Neural crest cell (in vitro differentiated cells): ENCODE results near the gene P3H1. TPM values are rescaled to one million over a fixed set of nuclear protein-coding genes. Genes with fewer than 3 reads are reported as not detected.

Source experiments
- DNase-seq: peaks from one replicate; pipeline ENCODE4 v3.0.0; 2021; ENCODE audit warnings: low read depth, mixed read lengths, low spot score
- H3K27ac Mint-ChIP-seq: one replicate; pipeline ENCODE4 v1.8.0; 2021; ENCODE audit warnings: mild to moderate bottlenecking, mixed read lengths; ENCODE audit not compliant: unreplicated experiment
- H3K27me3 Mint-ChIP-seq: 2 replicates; pipeline ENCODE4 v1.8.0; 2021; ENCODE audit warnings: low read depth, mild to moderate bottlenecking, mixed read lengths
- H3K36me3 Mint-ChIP-seq: 2 replicates; pipeline ENCODE4 v1.8.0; 2021; ENCODE audit warnings: low read depth, mild to moderate bottlenecking, mixed read lengths
- H3K4me1 Mint-ChIP-seq: 2 replicates; pipeline ENCODE4 v1.8.0; 2021; ENCODE audit warnings: mixed read lengths
- H3K4me3 Mint-ChIP-seq: one replicate; pipeline ENCODE4 v1.8.0; 2021; ENCODE audit warnings: mild to moderate bottlenecking, mixed read lengths
- H3K9me3 Mint-ChIP-seq: 2 replicates; pipeline ENCODE4 v1.8.0; 2021; ENCODE audit warnings: mixed read lengths
- total RNA-seq: library from RNA; stranded (reverse); gene quantifications from 2 replicates; pipeline ENCODE4 v1.2.1, GENCODE V29; 2021
- TF ChIP-seq, protein P1 (sequence below): fragments of 200-600 bp; sonication (generic); conservative IDR thresholded peaks from 2 replicates; pipeline ENCODE4 v1.5.0; 2021; ENCODE audit warnings: antibody characterized with exemption, mild to moderate bottlenecking

Gene P3H1
- total RNA-seq, 1 donor from 2014 or later = 88.6 TPM

DNA sequence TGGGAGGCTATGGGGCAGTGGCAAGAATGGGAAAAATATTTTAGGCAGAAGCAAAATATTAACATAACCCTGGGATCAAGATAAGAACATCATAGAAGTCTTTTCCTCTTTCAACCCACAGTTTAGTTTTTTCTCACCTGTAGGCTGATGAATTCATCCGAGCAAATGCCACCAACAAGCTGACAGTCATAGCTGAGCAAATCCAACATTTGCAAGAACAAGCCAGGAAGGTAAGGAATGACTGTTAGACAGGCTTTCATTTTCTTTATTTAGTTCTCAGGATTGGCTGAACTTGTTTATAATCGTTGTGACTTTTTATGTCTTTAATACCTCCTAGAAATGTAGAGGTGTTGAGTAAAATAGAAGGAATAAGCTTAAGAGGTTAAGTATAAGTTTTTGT lies 6.6 kb upstream of the P3H1 start:
- Mint-ChIP-seq H3K27ac (no peak overlapping the region), H3K36me3 (peaks cover 12% of the 10 kb centered on the region), H3K4me1 (peaks cover 17% of the 10 kb centered on the region), H3K9me3 (no peaks in the 10 kb centered on the region), H3K27me3 (no peaks in the 10 kb centered on the region), H3K4me3 (no peak overlapping the region)
- TF ChIP-seq, protein P1, sequence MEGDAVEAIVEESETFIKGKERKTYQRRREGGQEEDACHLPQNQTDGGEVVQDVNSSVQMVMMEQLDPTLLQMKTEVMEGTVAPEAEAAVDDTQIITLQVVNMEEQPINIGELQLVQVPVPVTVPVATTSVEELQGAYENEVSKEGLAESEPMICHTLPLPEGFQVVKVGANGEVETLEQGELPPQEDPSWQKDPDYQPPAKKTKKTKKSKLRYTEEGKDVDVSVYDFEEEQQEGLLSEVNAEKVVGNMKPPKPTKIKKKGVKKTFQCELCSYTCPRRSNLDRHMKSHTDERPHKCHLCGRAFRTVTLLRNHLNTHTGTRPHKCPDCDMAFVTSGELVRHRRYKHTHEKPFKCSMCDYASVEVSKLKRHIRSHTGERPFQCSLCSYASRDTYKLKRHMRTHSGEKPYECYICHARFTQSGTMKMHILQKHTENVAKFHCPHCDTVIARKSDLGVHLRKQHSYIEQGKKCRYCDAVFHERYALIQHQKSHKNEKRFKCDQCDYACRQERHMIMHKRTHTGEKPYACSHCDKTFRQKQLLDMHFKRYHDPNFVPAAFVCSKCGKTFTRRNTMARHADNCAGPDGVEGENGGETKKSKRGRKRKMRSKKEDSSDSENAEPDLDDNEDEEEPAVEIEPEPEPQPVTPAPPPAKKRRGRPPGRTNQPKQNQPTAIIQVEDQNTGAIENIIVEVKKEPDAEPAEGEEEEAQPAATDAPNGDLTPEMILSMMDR = no peak
- no peak for DNase-seq

DNA sequence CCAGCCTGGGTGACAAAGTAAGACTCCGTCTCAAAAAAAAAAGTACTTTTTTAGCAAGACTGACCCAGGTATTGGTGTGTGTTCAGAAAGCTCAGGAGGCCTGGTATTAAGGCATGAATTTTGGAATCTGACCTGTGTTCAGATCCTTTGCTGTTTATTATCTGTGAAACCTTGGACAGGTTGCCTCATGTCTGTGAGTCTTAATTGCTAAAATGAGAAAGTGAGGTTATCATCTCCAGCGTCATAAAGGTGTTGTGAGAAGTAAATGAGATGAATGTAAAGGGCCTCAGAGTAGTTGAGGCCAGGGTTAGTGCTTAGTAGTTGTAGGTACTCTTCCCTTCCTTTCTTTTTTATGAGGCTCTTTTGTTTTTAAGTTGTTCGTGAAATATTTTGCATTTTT lies 3.0 kb upstream of the P3H1 start:
- Mint-ChIP-seq H3K9me3 (no peaks in the 10 kb centered on the region), H3K36me3 (peaks cover 5% of the 10 kb centered on the region), H3K4me3 (peak overlapping the region; percentile 60), H3K4me1 (peaks cover 26% of the 10 kb centered on the region), H3K27me3 (no peaks in the 10 kb centered on the region), H3K27ac (no peak overlapping the region)
- DNase-seq = no peak
- TF ChIP-seq, protein P1 = no peak

DNA sequence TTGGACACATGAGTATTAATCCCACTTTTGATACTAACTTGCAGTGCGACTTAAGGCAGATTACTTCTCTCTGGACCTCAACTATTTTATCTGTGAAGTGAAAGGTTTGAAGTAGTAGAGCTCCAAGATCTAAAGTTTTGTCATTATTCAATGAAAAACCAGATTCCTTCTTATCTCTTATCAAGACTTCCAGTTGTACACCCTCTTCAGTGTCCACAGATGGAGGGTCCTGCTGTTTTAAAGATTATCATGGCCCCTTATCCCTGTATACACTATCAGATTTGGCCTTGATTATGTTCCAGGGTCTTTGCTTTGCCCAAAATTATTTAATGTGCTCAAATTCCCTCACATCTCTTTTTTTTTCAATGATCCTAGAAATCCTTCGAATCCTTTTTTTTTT lies 1.3 kb upstream of the P3H1 start:
- TF ChIP-seq, protein P1 = no peak
- H3K27ac Mint-ChIP-seq = peak overlapping the region; percentile 45
- no peaks in the 10 kb centered on the region for H3K27me3 Mint-ChIP-seq
- H3K4me1 Mint-ChIP-seq = peaks cover 26% of the 10 kb centered on the region
- peaks cover 3% of the 10 kb centered on the region for H3K36me3 Mint-ChIP-seq
- DNase-seq = no peak
- H3K9me3 Mint-ChIP-seq = no peaks in the 10 kb centered on the region
- H3K4me3 Mint-ChIP-seq = peak overlapping the region; percentile 100

DNA sequence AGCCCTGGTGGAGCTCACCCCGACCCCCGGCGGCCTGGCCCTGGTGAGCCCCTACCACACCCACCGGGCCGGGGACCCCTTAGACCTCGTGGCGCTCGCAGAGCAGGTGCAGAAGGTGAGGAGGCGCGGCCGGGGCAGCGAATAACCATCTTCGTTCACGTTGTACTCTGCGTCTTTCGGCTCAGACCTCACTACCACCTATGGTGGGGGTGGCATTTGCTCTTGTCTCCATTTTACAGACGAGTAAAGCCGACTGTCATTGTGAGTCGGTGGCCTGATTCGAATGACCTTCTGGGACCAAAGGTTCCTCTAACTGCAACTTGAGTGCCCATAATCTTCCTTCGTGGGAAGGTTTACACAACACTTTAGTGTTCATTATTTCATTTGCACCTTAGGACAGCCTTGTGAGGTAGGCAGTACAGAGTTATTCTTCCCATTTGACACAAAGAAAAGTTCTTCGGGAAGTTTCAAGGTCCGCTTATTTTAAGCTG lies 727 bp upstream of the P3H1 start:
- H3K4me1 Mint-ChIP-seq = peaks cover 27% of the 10 kb centered on the region
- TF ChIP-seq, protein P1 = no peak
- H3K36me3 Mint-ChIP-seq = peaks cover 3% of the 10 kb centered on the region
- no peaks in the 10 kb centered on the region for H3K27me3 Mint-ChIP-seq
- no peaks in the 10 kb centered on the region for H3K9me3 Mint-ChIP-seq
- H3K27ac Mint-ChIP-seq = peak overlapping the region; percentile 89
- H3K4me3 Mint-ChIP-seq = peak overlapping the region; percentile 100
- DNase-seq = no peak

DNA sequence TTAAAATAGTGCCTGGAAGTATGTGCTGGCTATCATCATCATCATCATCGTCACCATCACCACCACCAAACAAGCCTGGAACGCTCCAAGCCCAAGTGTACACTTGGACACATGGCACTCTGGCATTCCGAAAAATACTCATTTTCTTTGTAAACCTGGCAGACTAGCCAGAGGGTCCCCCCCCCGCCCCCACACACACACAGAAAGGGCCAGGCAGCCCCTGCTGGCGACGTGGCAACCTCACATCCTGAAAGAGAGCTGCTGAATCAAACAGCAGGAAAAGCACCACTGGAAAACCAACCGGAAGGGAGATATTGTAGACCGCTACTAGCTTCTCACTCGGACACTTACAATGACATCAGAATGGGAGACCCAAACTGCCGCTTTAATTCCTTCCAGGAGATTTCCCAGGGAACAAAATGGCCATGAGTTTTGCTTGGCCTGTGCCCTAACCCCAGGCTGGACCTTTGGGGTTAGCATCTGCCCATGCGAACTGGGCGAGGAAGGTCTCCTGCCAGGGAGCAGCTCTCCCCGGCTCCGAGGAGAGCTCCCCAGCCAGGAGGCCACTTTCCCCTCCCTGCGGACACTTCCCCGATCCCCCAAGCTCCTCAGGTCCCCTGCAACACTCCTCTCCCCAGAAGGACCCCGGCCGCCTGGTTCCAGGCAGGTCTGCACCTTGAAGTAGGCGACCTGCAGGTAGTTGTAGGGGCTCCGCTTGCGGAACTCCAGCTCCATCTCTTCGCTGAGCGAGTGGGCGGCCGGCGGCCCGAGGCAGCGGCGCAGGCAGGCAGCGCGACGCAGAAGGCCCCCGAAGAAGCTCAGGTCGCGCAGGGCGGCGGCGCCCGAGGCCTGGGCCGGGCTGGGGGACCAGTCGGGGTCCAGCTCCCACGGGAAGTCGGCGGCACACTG lies 742 bp downstream of the P3H1 start:
- Mint-ChIP-seq H3K4me3 (no peak overlapping the region), H3K36me3 (peaks cover 3% of the 10 kb centered on the region), H3K9me3 (no peaks in the 10 kb centered on the region), H3K27me3 (no peaks in the 10 kb centered on the region), H3K27ac (no peak overlapping the region), H3K4me1 (peaks cover 27% of the 10 kb centered on the region)
- DNase-seq = peak; percentile 37
- TF ChIP-seq, protein P1 = peak; percentile 64
